ENCODE results near the gene SELENOO. TPM values are rescaled to one million over a fixed set of nuclear protein-coding genes. Genes with fewer than 3 reads are reported as not detected.

SELENOO gene
- total RNA-seq, 2 experiments from 2014 or later, result 26.0 to 26.1 TPM

DNA sequence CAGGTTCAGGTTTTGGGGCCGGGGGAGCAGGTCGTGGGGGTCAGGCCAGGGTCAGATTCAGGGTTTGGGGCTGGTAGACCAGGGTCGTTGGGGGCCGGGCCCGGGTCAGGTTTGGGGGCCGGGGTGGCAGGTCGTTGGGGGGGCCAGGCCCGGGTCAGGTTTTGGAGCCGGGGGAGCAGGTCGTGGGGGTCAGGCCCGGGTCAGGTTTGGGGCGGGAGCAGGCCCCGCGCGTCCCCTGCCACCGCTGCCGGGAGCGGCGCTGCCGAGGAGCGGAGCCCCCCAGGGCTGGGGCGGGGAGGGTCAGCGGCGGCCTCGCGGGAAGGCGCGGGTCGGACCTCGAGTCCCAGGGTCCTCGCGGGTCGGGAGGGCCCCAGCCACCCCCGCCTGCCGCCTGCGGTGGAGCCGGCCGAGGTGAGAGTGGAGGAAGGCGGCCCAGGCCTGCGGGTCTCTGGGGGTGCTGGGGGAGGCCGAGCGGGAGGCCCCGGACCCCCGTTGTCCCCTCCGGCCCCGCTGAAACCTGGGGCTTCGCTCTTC is 14.6 kb upstream of the SELENOO start:
- Histone ChIP-seq H3K4me1 (ENCODE audit: insufficient read depth, low read length) (peaks cover 60% of the 10 kb centered on the region), H3K27me3 (ENCODE audit: control insufficient read depth in 1 of 2, insufficient read depth in 2 of 2, low read length in 2 of 2) (peaks cover 0 to 2% of the 10 kb centered on the region in 2 experiments), H3K27ac (ENCODE audit: low read depth in 1 of 2, low read length in 2 of 2) (peak overlapping the region; percentile 56 to 60), H3K4me3 (ENCODE audit: low read length) (peak overlapping the region; percentile 62), H3K36me3 (ENCODE audit: insufficient read depth, low read length) (peaks cover 4% of the 10 kb centered on the region), H3K9me3 (ENCODE audit: control insufficient read depth in 1 of 2, insufficient read depth in 1 of 2, low read length in 2 of 2) (no peaks in the 10 kb centered on the region)
- Mint-ChIP-seq H3K4me1 (ENCODE audit: low read depth) (peaks cover 27% of the 10 kb centered on the region), H3K36me3 (ENCODE audit: low read depth) (peaks cover 13% of the 10 kb centered on the region), H3K9me3 (no peaks in the 10 kb centered on the region), H3K4me3 (peak overlapping the region; percentile 95), H3K27me3 (peaks cover 4% of the 10 kb centered on the region), H3K27ac (peak overlapping the region; percentile 96)
- ChIA-PET CTCF (no interaction called here), POLR2A (no interaction called here)
- no peak for ATAC-seq (ENCODE audit: poor library complexity)
- TF ChIP-seq, protein P1, sequence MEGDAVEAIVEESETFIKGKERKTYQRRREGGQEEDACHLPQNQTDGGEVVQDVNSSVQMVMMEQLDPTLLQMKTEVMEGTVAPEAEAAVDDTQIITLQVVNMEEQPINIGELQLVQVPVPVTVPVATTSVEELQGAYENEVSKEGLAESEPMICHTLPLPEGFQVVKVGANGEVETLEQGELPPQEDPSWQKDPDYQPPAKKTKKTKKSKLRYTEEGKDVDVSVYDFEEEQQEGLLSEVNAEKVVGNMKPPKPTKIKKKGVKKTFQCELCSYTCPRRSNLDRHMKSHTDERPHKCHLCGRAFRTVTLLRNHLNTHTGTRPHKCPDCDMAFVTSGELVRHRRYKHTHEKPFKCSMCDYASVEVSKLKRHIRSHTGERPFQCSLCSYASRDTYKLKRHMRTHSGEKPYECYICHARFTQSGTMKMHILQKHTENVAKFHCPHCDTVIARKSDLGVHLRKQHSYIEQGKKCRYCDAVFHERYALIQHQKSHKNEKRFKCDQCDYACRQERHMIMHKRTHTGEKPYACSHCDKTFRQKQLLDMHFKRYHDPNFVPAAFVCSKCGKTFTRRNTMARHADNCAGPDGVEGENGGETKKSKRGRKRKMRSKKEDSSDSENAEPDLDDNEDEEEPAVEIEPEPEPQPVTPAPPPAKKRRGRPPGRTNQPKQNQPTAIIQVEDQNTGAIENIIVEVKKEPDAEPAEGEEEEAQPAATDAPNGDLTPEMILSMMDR (IDR thresholded peaks at IDR 0.05), result no peak
- intact Hi-C loops (cut with DNase I, micrococcal nuclease), result loop anchor here in 1 of 2 experiments (5.0 kb wide), 2 partner anchors 56 to 269 kb away; partner anchors contain the start of genes ALG12 and CRELD2
- DNase-seq, result no peak

GRCh38 chr22:50186761-50187523 is 13.9 kb upstream of the SELENOO start:
- no peaks in the 10 kb centered on the region for H3K9me3 Mint-ChIP-seq
- peaks cover 4% of the 10 kb centered on the region for H3K27me3 Mint-ChIP-seq
- ChIA-PET CTCF (no interaction called here), POLR2A (interaction anchor here (0.7 to 1.4 kb wide), 2 partner anchors 14 to 20 kb away, joined by 5 to 9 read pairs; no protein-coding TSS in a partner anchor)
- DNase-seq (peak in 5 of 14 experiments; percentile 19 to 61 (median 52)), ATAC-seq (ENCODE audit: poor library complexity) (no peak)
- H3K9me3 ChIP-seq (ENCODE audit: control insufficient read depth in 1 of 2, insufficient read depth in 1 of 2, low read length in 2 of 2), result no peaks in the 10 kb centered on the region
- peaks cover 67% of the 10 kb centered on the region for H3K4me1 ChIP-seq (ENCODE audit: insufficient read depth, low read length)
- peak overlapping the region; percentile 95 for H3K4me3 Mint-ChIP-seq
- peak overlapping the region; percentile 96 for H3K27ac Mint-ChIP-seq
- H3K27ac ChIP-seq (ENCODE audit: low read depth in 1 of 2, low read length in 2 of 2), result peak overlapping the region; percentile 56 to 60
- peaks cover 18% of the 10 kb centered on the region for H3K36me3 Mint-ChIP-seq (ENCODE audit: low read depth)
- H3K4me3 ChIP-seq (ENCODE audit: low read length), result peak overlapping the region; percentile 62
- peaks cover 33% of the 10 kb centered on the region for H3K4me1 Mint-ChIP-seq (ENCODE audit: low read depth)
- intact Hi-C loops (cut with DNase I, micrococcal nuclease), result loop anchor here in 1 of 2 experiments (5.0 kb wide), 2 partner anchors 55 to 270 kb away; partner anchors contain the start of genes ALG12 and CRELD2
- peaks cover 4% of the 10 kb centered on the region for H3K36me3 ChIP-seq (ENCODE audit: insufficient read depth, low read length)
- H3K27me3 ChIP-seq (ENCODE audit: control insufficient read depth in 1 of 2, insufficient read depth in 2 of 2, low read length in 2 of 2), result peaks cover 0 to 2% of the 10 kb centered on the region in 2 experiments
- TF ChIP-seq, protein P1 (IDR thresholded peaks at IDR 0.05), result no peak

DNA sequence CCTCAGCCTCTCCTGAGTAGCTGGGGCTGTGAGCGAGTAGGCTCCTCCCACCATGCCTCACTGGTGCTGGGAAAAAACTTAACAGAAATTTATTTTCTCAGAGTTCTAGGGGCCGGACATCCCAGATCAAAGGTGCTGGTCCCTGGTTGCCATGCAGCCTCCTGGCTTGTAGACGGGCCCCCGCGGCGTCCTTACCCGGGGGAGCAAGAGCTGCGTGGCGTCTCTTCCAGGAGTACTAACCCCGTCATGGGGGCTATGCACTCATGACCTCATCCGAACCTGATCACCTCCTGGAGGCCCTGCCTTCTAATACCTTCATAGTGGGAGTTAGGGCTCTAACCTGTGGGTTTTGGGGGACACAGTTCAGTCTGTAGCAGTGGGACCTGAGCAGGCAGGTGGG is 12.5 kb upstream of the SELENOO start:
- peak overlapping the region; percentile 94 to 99 for H3K27ac ChIP-seq (ENCODE audit: low read depth in 1 of 2, low read length in 2 of 2)
- H3K4me1 Mint-ChIP-seq (ENCODE audit: low read depth), result peaks cover 44% of the 10 kb centered on the region
- intact Hi-C loops (cut with DNase I, micrococcal nuclease), result loop anchor here in 1 of 2 experiments (5.0 kb wide), 2 partner anchors 54 to 271 kb away; partner anchors contain the start of genes ALG12 and CRELD2

More for the DNA sequence above, 12.5 kb upstream of the SELENOO start:
- ChIA-PET CTCF (no interaction called here), POLR2A (no interaction called here)
- H3K9me3 Mint-ChIP-seq, result no peaks in the 10 kb centered on the region
- peaks cover 81% of the 10 kb centered on the region for H3K4me1 ChIP-seq (ENCODE audit: insufficient read depth, low read length)
- DNase-seq, result peak in 1 of 14 experiments; percentile 20
- no peaks in the 10 kb centered on the region for H3K9me3 ChIP-seq (ENCODE audit: control insufficient read depth in 1 of 2, insufficient read depth in 1 of 2, low read length in 2 of 2)
- H3K4me3 Mint-ChIP-seq, result peak overlapping the region; percentile 65
- H3K27ac Mint-ChIP-seq, result peak overlapping the region; percentile 96
- peaks cover 0 to 2% of the 10 kb centered on the region in 2 experiments for H3K27me3 ChIP-seq (ENCODE audit: control insufficient read depth in 1 of 2, insufficient read depth in 2 of 2, low read length in 2 of 2)
- no peak for ATAC-seq (ENCODE audit: poor library complexity)
- H3K36me3 Mint-ChIP-seq (ENCODE audit: low read depth), result peaks cover 27% of the 10 kb centered on the region
- no peak overlapping the region for H3K4me3 ChIP-seq (ENCODE audit: low read length)
- peaks cover 4% of the 10 kb centered on the region for H3K27me3 Mint-ChIP-seq
- TF ChIP-seq, protein P1 (IDR thresholded peaks at IDR 0.05), result no peak
- H3K36me3 ChIP-seq (ENCODE audit: insufficient read depth, low read length), result peaks cover 10% of the 10 kb centered on the region
